Suppressor macrophage treated with lipopolysaccharide for 1 hour (primary cell): Measurements from ENCODE around the gene GPR150.
A peak's percentile ranks its signal among the peaks of the same experiment; 100 is the strongest.

Experiments
- DNase-seq, 3 donors: peaks; one replicate each; pipeline ENCODE4 v3.0.0-alpha.2; 2020 to 2022

The GPR150 gene

DNA sequence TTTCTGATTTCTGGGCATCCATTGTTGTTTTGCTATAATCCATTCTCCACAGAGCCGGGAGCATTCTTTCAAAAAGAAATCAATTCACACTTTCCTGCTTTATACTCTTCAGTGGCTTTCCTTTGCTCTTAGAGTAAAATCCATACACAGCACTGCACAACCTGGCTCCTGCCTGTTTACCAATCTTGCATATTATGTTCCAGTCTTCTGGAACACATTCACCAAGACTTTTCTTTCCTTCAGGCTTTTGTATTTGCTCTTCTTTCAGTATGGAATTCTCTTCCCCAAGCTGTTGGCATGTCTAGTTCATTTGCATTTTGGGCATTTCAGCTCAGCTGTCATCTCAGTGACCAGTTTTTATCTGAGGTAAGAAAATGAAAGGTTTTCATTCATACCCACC, 33.0 kb downstream of the GPR150 start:
- DNase-seq = no peak

- no peak for DNase-seq
Measured at GRCh38 chr5:95654196-95654595, 34.3 kb downstream of the GPR150 start.

GRCh38 chr5:95655575-95655974, 35.7 kb downstream of the GPR150 start:
- no peak for DNase-seq

DNA sequence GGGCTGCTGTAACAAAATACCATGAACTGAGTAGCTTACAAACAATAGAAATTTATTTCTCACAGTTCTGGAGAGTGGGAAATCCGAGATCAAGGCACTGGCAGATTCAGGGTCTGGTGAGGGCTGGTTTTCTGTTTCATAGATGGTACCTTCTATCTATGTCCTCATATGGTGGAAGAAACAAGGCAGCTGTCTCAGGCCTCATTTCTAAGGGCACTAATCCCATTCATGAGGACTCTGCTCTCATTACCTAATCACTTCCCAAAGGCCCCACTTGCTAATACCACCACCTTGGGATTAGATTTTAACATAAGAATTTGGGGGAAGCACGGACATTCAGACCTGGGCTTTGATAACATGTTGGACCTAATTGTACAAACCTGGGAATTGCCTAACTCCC, 40.2 kb downstream of the GPR150 start:
- DNase-seq = no peak

DNA sequence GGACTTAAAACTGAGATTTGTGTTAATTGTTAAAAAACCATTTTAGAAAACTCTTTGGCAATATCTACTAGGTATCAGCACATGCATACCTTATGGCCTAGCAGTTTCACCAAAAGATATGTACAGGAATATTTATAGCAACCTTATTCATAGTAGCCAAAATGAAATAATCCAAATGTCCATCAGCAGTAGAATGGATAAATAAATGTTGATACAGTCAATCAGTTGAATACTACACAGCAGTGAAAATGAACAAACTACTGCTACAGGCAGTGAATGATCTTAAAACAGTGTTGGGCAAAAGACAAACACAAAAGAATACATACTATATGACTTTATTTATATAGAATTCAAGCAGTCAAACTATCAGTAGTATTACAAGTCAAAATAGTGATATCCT, 43.1 kb downstream of the GPR150 start:
- DNase-seq = no peak

- DNase-seq = peak; percentile 62 to 77 (median 69)
Measured at GRCh38 chr5:95664204-95664786, 44.4 kb downstream of the GPR150 start.

DNA sequence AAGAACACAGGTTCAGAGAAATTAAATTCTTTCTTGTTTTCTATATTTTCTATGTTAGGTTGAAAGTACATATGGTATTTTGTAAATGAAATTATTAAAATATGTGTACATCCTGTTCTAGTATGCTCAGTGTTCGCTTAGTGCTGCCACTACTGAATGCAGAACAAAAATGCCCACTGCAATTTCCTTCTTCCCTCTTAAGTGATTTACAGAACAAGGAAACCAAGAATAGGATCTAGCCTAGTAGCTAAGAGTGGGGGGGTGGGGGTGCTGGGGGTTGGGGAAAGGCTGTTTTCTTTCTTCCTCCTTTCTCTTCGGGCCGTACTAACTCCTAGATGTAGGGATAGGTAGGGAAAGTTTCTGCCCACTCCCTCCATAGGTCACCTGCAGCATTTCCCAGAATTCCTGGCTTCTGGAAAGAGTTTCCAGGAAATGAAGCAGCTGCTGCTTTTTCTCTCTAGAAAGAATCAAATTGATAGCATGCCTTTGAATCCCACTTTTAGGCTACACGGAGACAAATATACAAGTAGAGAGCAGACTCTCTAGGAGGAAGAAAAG, 47.3 kb downstream of the GPR150 start:
- DNase-seq = peak; percentile 44 to 59 (median 53)

GRCh38 chr5:95667678-95668077, 47.8 kb downstream of the GPR150 start:
- no peak for DNase-seq

DNA sequence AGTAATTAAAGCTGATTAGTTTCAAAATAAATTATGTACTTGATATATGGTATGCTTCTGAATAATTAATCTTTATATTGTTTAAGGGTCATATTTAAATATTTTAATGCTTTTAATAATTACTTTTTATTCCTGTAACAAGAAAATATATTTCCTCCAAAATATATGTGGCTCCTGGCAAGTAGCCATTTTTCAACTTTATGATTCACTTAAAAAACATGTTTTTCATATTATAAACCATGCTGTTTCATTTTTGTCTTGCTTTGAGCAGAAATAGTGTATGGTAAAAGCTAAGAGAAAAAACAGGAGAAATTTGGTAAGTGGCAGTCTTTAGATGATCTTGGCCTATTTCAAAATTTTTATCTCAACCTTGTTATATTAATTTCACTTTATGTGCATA, 48.3 kb downstream of the GPR150 start:
- DNase-seq = no peak

- peak; percentile 42 to 72 (median 58) for DNase-seq
Measured at GRCh38 chr5:95668728-95669127, 48.8 kb downstream of the GPR150 start.

DNA sequence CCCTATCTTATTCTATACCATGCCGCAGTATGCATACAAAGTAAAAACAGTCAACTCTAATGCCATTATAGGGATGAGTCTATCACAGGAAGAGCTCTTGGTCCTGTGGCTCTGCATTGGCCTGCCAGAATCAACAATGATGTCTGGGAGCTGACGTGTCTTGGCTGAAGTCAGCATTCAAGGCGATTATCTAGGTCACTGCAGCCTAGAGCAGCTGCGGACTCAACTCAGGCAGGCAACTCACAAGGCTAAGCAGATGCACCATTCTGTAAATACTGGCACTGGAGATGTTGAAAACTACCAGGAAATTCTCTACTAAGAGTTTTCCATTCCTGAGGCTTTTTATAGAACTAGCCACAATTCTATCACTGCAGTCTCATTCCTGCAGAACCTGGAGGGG, 49.7 kb downstream of the GPR150 start:
- DNase-seq = no peak

DNA sequence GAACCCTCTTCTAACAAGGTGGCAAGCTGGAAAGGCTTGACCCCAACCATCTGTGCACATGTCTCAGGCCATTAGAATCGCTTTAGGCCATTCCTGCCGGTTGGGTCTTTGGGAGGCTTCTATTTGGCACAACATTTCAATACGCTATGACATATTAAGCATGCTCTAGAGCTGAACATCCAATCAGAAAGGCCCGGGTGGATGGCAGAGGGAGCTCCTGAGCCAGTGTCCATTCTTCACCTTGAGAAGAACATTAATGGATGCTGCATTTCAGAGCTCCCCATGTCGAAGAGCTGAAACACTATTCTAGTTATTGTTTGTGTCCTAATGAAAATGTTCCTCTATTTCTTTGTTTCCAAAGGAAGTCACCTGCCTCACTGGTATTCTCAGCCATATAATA, 50.1 kb downstream of the GPR150 start:
- DNase-seq = no peak

GRCh38 chr5:95670568-95670967, 50.7 kb downstream of the GPR150 start:
- DNase-seq = no peak
